ENCODE results near the gene CEACAM8.

DNA sequence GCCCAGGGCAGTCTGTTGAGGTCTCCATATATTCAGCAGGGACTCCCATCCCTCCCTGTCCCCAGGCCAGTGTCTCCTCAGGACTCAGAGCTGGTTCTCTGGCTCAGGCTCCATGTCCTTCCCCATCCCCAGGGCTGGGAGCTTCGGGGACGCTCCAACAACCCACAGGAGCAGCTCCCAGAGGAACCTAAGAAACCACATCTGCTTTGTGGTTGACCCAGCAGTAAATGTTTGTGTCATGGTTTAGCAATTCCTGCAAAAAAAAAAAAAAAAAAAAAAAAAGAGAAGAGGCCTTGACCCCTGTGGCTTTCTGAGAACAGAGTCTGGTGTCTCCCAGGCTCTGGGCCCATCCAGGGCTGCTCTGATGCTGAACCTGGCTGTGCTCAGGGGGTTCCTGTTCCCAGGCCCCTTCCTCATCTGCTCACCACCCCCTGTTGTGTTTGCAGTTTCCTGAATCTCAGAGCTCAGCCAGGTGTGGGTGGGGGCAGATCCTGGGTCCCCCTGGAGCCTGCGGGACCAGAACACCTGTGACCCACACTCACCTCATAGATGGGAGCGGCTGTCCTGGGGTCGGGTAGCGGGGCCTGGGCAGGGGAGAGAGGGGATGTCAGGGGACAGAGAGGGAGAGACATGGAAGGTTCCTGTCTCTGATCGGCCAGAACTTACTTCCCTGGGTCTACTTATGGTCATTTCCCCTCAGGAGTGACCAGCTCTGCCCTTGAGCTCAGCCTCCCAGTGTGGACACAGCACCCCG, 41.3 kb downstream of the CEACAM8 start:
- TF ChIP-seq ZNF384 (IDR thresholded peaks at IDR 0.05) (no peak), FOXA1 (IDR thresholded peaks at IDR 0.05) (no peak), FOXM1 (IDR thresholded peaks at IDR 0.05; ENCODE audit: borderline replicate concordance) (no peak), SP1 (IDR thresholded peaks at IDR 0.05) (no peak), SUZ12 (IDR thresholded peaks at IDR 0.05) (no peak), LEF1 (IDR thresholded peaks at IDR 0.05; ENCODE audit: borderline replicate concordance) (no peak), TARDBP (IDR thresholded peaks at IDR 0.05) (no peak), BHLHE40 (IDR thresholded peaks at IDR 0.05; ENCODE audit: borderline replicate concordance) (no peak), ELF4 (IDR thresholded peaks at IDR 0.05) (no peak), PKNOX1 (IDR thresholded peaks at IDR 0.05) (no peak), ARNT (IDR thresholded peaks at IDR 0.05) (no peak), L3MBTL2 (conservative IDR thresholded peaks at IDR 0.05) (no peak), FOXK2 (IDR thresholded peaks at IDR 0.05) (no peak)

All from HEK293T (cell line).